Motor neuron (in vitro differentiated cells): ENCODE measurements around the gene CCT5. TPM values are rescaled to one million over a fixed set of nuclear protein-coding genes. Genes with fewer than 3 reads are reported as not detected.
"Not testable (repeated sequence)": the region's sequence is repeated elsewhere in the genome, so short reads cannot be mapped to it uniquely, and the experiment has no call there.

ENCODE experiments used
- ATAC-seq, 8 experiments: fragments of 200-7000 bp; cut with Tn5 transposase; replicated peaks in 6 of 8; 2 replicates each; pipeline ENCODE4 v1.8.0; 2021; ENCODE audit warnings: mild to moderate bottlenecking in 8 of 8, moderate library complexity in 8 of 8
- H3K27ac ChIP-seq, 2 donors: fragments of 250-450 bp; sonication (Bioruptor Pico); 2 replicates each; pipeline ENCODE4 v1.9.0; 2021; ENCODE audit warnings: antibody characterized with exemption in 2 of 2, mild to moderate bottlenecking in 2 of 2, moderate library complexity in 1 of 2
- H3K4me1 ChIP-seq, 2 donors: fragments of 250-450 bp; sonication (Bioruptor Pico); replicated peaks in 1 of 2; 2 replicates each; pipeline ENCODE4 v1.6.1; 2021; ENCODE audit warnings: antibody characterized with exemption in 2 of 2, mild to moderate bottlenecking in 2 of 2, moderate library complexity in 1 of 2
- H3K4me3 ChIP-seq, 5 donors: fragments of 250-450 bp; sonication (Bioruptor Pico); 2 replicates each; pipeline ENCODE4 v1.9.0; 2021; ENCODE audit warnings: antibody characterized with exemption in 5 of 5, mild to moderate bottlenecking in 5 of 5, moderate library complexity in 4 of 5
- WGBS, 10 experiments: fragments of 450-650 bp; shearing (Covaris generic); methylation state at CpG; one replicate each; pipeline ENCODE4 v1.0.0; 2022; 5-methylcytosine and 5-hydroxymethylcytosine counted together
- in situ Hi-C, 9 experiments: fragments of 400-800 bp; cut with MboI; loops; one replicate each; pipeline ENCODE4 v1.15.0; 2021; ENCODE audit warnings: low sequenced_read_pairs in 9 of 9, low pct_unique_long_range_greater_than_20kb in 2 of 9; ENCODE audit not compliant: unreplicated experiment in 9 of 9
- total RNA-seq, 8 experiments: library from RNA; unstranded; fragments of 300-600 nt; gene quantifications; 2 replicates each; pipeline versions ENCODE4 v1.2.3 to v1.2.4, GENCODE V29; 2022

Gene CCT5
- total RNA-seq, 8 experiments from 2014 or later: 183 to 475 (median 297) TPM

DNA sequence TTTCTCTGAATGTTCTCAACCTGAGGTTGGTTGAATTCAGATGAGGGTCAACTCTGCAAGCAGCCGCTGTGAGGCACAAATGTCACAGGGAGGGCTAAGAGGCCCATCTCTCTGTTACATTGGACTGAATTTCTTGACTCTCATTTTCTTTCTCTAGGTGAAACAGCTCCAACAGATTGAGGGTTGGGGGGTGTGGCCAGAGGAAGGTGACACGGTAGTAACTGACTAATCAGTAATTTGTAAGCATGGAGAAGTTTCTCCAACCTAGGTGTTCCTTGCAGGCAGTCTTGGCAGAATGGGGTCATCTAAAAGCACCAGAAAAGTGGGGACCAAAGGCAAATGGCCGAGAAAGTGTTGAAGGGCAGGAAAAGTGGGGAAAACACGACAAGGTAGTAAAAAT is 16.8 kb downstream of the CCT5 start:
- ATAC-seq: no peak
- no peak overlapping the region for H3K27ac ChIP-seq
- H3K4me3 ChIP-seq: no peak overlapping the region
- in situ Hi-C loops: loop anchor here in 1 of 9 experiments (25.0 kb wide), 1 partner anchor 170 kb away; the partner anchor contains the start of gene ROPN1L
- 50 to 100% (median 90%) methylated on average over 1 to 3 of the region's 4 CpGs; no CpG with 5 or more reads in 2 of the 10 experiments for WGBS, 10 experiments
- no peaks in the 10 kb centered on the region for H3K4me1 ChIP-seq

DNA sequence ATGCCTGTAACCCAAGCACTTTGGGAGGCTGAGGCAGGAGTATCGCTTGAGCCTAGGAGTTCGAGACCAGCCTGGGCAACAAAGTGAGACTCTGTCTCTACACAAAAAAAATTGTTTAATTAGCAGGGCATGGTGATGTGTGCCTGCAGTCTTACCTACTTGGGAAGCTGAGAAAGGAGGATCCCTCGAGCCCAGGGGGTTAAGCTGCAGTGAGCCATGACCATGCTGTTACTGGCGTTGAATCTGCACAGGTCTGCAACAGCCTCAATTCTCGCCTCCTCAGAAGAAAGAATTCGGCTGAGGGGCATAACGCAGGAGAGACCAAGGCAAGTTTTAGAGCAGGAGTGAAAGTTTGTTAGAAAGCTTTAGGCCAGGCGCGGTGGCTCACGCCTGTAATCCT is 18.0 kb downstream of the CCT5 start:
- WGBS, 10 experiments: 79 to 100% (median 91%) methylated on average over 1 to 8 of the region's 10 CpGs; no CpG with 5 or more reads in 1 of the 10 experiments
- peak in 1 of 8 experiments; percentile 24 for ATAC-seq
- H3K4me3 ChIP-seq: no peak overlapping the region
- no peak overlapping the region for H3K27ac ChIP-seq
- in situ Hi-C loops: loop anchor here in 1 of 9 experiments (25.0 kb wide), 1 partner anchor 169 kb away; the partner anchor contains the start of gene ROPN1L
- H3K4me1 ChIP-seq: no peaks in the 10 kb centered on the region

DNA sequence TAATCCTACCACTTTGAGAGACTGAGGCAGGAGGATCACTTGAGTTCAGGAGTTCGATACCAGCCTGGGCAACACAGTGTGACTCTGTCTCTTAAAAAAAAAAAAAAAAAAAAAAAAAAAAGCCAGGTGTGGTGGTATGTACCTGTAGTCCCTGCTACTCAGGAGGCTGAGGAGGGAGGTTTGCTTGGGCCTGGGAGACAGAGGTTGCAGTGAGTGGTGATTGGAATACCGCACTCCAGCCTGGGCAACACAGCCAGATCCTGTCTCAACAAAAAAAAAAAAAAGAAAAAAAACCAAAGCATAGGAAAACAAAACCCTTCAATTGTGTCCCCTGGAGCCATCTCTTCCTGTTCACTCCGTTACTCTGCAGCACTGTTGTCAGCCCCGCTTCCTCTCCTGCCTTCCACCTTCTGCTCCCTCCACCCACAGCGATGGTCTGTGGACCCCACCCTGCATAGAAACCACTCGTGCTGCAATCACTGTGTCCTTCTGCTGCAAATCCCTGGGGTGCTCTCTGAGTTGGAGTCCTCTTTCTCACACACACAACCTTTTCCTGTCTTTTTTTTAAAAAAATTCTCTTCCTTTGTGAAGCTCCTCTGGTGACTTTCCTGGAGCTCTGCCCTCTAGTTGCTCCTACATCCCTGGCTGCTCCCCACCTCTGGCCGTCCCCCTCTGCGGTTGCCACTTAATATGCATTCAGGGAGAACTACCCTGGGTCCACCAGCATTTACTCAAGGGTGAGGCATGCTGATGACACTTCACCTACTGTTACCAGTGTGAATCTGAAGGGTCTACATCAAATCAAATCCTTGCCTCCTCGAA is 22.2 kb downstream of the CCT5 start:
- no peak for ATAC-seq
- Histone ChIP-seq H3K4me3 (no peak overlapping the region), H3K4me1 (peaks cover 6 to 12% of the 10 kb centered on the region in 2 donors), H3K27ac (no peak overlapping the region)
- WGBS, 10 experiments: 33 to 93% (median 75%) methylated on average over 1 to 7 of the region's 9 CpGs; no CpG with 5 or more reads in 1 of the 10 experiments
- in situ Hi-C loops: loop anchor here in 1 of 9 experiments (25.0 kb wide), 1 partner anchor 165 kb away; the partner anchor contains the start of gene ROPN1L

DNA sequence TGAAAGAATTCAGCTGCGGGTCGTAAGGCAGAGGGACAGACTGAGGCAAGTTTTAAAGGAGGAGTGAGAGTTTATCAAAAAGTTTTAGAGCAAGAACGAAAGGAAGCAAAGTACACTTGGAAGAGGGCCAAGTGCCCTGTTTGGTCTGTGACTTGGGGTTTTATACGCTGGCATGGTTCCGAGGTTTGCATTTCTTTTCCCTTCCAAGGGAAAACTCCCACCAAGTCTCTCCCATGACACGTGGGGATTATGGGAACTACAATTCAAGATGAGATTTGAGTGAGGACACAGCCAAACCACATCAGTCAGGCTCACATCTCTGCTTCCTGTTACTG is 22.8 kb downstream of the CCT5 start:
- in situ Hi-C loops: loop anchor here in 1 of 9 experiments (25.0 kb wide), 1 partner anchor 164 kb away; the partner anchor contains the start of gene ROPN1L

GRCh38 chr5:10275460-10275859 is 25.4 kb downstream of the CCT5 start:
- ATAC-seq: no peak
- in situ Hi-C loops: loop anchor here in 4 of 9 experiments (25.0 kb wide), 2 partner anchors 137 to 362 kb away; no protein-coding TSS in a partner anchor
- Histone ChIP-seq H3K4me1 (peaks cover 6 to 12% of the 10 kb centered on the region in 2 donors), H3K4me3 (no peak overlapping the region), H3K27ac (no peak overlapping the region)
- WGBS, 10 experiments: 17 to 100% (median 80%) methylated on average over 1 to 9 of the region's 10 CpGs

More for the DNA sequence above, 22.8 kb downstream of the CCT5 start:
- ATAC-seq, H3K4me3 ChIP-seq, H3K27ac ChIP-seq: not testable (repeated sequence)
- peaks cover 6 to 12% of the 10 kb centered on the region in 2 donors for H3K4me1 ChIP-seq
- 50 to 100% (median 90%) methylated on average over 1 to 4 of the region's 6 CpGs; no CpG with 5 or more reads in 3 of the 10 experiments for WGBS, 10 experiments

DNA sequence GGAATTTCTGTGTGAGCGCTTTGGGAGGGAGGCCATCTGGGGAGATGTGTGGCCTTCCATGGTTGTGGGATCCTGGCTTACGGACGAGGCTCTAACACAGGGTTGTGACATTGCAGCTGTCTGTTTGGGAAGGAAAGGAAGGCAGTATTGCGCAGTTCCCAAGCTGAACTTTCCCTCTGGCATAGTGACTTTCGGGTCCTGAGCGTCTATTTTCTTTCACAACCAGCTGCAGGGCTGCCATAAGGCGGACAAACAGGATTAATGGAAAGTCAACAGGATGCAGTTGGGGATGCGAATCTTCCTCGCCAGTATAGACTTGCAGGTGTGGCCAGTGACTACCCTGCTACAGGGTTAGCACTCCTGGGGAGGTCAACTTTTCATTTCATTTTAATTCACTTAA is 25.9 kb downstream of the CCT5 start:
- 70 to 100% (median 93%) methylated on average over 1 to 6 of the region's 9 CpGs; no CpG with 5 or more reads in 5 of the 10 experiments for WGBS, 10 experiments
- H3K4me1 ChIP-seq: peaks cover 6 to 12% of the 10 kb centered on the region in 2 donors
- in situ Hi-C loops: loop anchor here in 4 of 9 experiments (25.0 kb wide), 2 partner anchors 136 to 361 kb away; no protein-coding TSS in a partner anchor
- no peak overlapping the region for H3K27ac ChIP-seq
- H3K4me3 ChIP-seq: no peak overlapping the region
- no peak for ATAC-seq

DNA sequence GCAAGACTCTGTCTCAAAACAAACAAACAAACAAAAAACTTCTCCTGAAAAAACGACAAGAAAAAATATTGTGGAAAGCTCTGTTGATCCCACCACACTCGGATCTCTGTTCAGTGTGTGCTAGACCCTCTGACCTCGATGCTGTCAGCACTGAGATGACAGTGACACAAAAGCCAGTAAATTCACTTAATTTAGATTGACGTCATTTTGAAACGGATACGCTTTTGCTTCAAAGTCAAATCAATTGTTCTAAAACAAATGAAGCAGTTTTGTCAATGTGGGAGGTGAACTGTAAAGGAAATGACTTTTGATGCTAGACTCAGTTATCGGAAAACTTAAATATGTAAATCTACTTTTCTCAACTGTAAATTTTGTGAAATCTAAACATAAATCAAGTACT is 26.6 kb downstream of the CCT5 start:
- Histone ChIP-seq H3K4me1 (peaks cover 6 to 12% of the 10 kb centered on the region in 2 donors), H3K4me3 (no peak overlapping the region), H3K27ac (no peak overlapping the region)
- 59 to 95% (median 73%) methylated on average over 3 to 7 of the region's 7 CpGs; no CpG with 5 or more reads in 1 of the 10 experiments for WGBS, 10 experiments
- ATAC-seq: no peak
- in situ Hi-C loops: loop anchor here in 4 of 9 experiments (25.0 kb wide), 2 partner anchors 136 to 361 kb away; no protein-coding TSS in a partner anchor

GRCh38 chr5:10277773-10278630 is 27.9 kb downstream of the CCT5 start:
- H3K4me1 ChIP-seq: peaks cover 6 to 12% of the 10 kb centered on the region in 2 donors
- WGBS, 10 experiments: 89 to 100% (median 95%) methylated on average over 2 to 9 of the region's 13 CpGs; no CpG with 5 or more reads in 4 of the 10 experiments
- no peak for ATAC-seq
- H3K4me3 ChIP-seq: no peak overlapping the region
- no peak overlapping the region for H3K27ac ChIP-seq
- in situ Hi-C loops: loop anchor here in 4 of 9 experiments (25.0 kb wide), 2 partner anchors 134 to 359 kb away; no protein-coding TSS in a partner anchor

- ATAC-seq: no peak
- no peak overlapping the region for H3K27ac ChIP-seq
- in situ Hi-C loops: loop anchor here in 4 of 9 experiments (25.0 kb wide), 2 partner anchors 134 to 359 kb away; no protein-coding TSS in a partner anchor
- peaks cover 6 to 12% of the 10 kb centered on the region in 2 donors for H3K4me1 ChIP-seq
- no peak overlapping the region for H3K4me3 ChIP-seq
- 73 to 100% (median 92%) methylated on average over 2 to 9 of the region's 12 CpGs; no CpG with 5 or more reads in 2 of the 10 experiments for WGBS, 10 experiments
Measured at GRCh38 chr5:10278658-10279279, 28.7 kb downstream of the CCT5 start.

- Histone ChIP-seq H3K27ac (no peak overlapping the region), H3K4me3 (no peak overlapping the region), H3K4me1 (peaks cover 8 to 15% of the 10 kb centered on the region in 2 donors)
- ATAC-seq: no peak
- 86 to 100% (median 92%) methylated on average over 1 to 4 of the region's 4 CpGs; no CpG with 5 or more reads in 4 of the 10 experiments for WGBS, 10 experiments
- in situ Hi-C loops: loop anchor here in 4 of 9 experiments (25.0 kb wide), 2 partner anchors 133 to 358 kb away; no protein-coding TSS in a partner anchor
Measured at GRCh38 chr5:10279328-10279727, 29.2 kb downstream of the CCT5 start.

DNA sequence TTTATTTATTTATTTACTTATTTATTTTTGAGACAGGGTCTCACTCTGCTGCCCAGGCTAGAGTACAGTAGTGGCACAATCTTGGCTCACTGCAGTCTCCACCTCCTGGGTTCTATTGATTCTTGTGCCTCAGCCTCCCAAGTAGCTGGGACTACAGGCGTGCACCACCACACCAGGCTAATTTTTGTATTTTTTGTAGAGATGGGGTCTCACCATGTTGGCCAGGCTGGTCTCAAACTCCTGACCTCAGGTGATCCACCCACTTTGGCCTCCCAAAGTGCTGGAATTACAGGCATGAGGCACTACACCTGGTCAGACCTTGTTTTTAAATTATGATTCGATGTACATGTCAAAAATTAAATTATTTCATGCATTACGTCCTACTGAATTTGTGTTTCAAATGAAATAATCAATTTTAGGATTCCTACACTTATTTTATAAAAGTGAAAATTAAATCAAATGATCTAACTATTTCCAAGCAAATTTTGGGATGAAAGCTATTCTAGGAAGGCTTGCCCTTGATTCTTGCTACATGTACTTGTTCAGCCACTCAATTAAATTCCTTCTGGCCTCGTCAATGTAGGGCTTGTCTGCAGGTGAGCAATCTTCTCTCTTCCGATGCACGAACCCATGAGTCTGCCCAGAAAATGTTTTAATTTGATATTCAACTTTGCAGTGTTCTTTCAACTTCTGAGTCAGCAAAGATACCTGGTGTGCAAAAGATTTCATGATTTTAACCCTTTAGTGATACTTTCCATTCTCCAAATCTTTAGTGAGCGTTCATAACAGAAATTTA is 30.0 kb downstream of the CCT5 start:
- H3K27ac ChIP-seq: no peak overlapping the region
- no peak for ATAC-seq
- WGBS, 10 experiments: 63 to 98% (median 82%) methylated on average over 2 to 7 of the region's 7 CpGs
- H3K4me1 ChIP-seq: peaks cover 9 to 16% of the 10 kb centered on the region in 2 donors
- in situ Hi-C loops: loop anchor here in 4 of 9 experiments (25.0 kb wide), 2 partner anchors 132 to 357 kb away; no protein-coding TSS in a partner anchor
- H3K4me3 ChIP-seq: no peak overlapping the region
